EH (cell line): ENCODE results near the gene PDZD2.
"Not testable (repeated sequence)": the region's sequence is repeated elsewhere in the genome, so short reads cannot be mapped to it uniquely, and the experiment has no call there.

Experiments
- DNase-seq: peaks from one replicate; pipeline ENCODE4 v3.0.0-alpha.2; 2015; ENCODE audit warnings: low read depth

PDZD2 gene

DNA sequence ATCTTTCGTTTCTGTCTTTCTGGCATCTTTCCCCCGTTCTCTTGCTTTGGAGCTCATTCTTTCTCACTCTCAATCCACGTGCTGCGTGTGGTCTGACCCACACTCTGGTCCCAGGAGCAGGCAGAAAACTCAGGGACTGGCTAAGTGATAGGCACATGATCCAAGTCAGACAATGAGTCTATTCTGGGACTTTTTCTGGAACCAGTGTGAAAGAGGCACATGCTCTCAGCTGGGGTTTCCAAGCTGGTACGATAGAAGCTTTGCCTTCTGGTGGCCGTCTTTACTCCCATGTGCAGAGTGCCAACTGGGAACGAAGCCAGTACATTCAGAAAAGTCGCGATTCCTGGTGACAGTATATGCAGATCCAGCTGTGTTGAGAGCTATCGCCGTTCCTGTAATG lies 94.4 kb downstream of the PDZD2 start:
- DNase-seq, result no peak

DNA sequence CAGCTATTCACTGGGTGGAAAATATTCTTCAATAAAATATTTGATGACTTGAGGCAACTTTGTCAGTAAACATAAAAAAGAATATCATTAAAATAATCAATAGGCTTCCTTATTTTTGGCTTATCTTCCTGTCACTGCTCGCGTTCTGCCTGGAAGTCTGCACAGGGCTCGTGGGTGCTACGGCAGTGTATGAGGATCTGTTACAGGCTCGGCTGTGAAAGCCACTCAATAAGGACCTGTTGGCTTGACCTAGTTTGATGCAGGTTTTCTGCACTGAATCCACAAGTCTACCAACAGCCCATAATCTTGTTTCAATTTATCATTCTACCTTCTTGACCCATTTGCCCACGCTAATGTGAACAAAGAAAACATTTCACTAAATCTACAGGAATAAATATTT lies 97.2 kb downstream of the PDZD2 start:
- no peak for DNase-seq

DNA sequence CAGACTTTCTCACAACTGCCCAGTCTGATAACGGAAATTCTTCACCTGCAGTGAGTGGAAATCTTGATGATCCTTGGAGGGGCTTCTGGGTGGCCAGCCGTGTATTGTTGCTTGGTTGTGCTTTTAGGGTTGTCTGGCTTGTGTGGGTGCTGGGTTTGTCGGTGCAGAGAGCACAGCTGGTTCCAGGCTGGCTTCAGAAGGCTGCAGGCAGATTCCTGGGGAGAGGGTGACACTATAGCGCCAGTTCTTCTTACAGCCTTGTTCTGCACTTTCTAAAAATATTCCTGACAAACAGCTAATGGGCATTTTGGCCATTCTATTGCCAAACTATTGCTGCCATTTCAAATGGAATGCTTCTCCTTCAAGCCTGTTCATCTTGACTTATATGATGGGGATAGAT lies 99.3 kb downstream of the PDZD2 start:
- DNase-seq, result no peak

DNA sequence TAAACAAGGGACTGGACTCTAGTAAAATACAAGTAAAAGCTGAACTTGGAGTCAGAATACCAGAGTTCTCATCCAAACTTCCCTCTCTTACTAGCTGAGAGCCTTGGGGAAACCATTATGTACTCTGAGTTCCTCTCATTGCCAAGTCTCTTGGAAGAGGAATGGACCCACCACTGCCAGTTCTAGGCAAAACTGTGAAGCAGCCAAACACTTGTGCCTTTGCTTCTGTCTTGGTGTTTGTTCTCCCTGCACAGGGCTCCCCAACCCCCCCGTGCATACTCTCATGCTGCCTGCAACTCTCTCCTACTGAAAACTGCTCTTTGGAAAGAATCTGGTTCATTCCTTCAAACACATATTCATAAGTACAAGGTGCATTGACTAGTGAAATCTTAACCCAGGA lies 102.6 kb downstream of the PDZD2 start:
- DNase-seq, result no peak

DNA sequence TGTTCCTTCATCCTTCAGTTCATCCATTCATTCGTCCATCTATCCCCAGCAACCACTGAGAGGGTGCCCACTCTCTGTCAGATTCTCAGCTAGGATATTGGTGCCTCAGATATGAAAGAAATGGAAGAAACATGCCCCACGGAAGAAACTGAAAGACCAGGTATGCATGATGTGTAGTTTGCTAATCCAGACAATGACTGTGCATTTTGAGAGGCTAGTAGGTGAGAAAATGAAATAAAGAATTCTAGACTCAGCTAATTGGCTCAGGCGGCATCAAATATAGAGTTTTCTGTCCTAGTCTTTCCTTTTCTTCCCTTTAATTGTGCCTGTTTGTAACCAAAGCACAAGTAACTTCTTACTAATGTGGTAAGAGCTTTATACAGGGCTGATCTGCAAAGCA lies 104.7 kb downstream of the PDZD2 start:
- DNase-seq, result no peak

DNA sequence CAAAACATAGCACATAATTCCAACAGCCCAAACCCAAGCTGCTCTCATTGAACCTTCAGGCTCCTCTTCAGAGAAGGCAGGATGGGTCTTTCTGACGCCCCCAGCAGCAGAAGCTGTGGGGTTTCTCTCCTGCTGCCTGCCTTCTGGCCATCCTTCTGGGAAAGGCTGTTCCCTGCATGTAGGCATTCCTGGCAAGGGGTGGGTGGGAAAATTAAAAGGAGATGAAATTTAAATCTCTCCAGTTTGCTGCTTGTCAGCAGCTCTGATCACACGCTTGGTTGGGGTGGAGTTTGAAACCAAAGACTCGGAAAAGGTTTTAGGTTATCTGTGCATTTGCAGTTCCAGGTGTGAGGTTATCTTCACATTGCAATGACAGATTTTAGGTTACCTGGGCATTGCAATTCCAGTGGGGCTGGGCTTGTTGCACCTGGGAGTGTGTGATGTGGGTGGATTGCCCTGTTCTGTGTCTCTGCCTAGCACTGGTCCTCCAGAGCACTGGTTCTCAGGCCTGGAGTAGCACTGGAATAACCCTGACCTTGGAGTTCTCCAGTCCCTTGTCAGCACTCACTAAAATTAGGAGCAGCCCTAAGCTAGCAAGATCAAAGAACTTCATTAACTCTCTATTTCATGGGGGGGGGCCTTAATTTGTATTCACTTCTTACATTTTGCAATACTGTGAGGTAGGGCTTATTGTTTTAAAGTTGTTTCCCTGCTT lies 109.7 kb downstream of the PDZD2 start:
- no peak for DNase-seq

DNA sequence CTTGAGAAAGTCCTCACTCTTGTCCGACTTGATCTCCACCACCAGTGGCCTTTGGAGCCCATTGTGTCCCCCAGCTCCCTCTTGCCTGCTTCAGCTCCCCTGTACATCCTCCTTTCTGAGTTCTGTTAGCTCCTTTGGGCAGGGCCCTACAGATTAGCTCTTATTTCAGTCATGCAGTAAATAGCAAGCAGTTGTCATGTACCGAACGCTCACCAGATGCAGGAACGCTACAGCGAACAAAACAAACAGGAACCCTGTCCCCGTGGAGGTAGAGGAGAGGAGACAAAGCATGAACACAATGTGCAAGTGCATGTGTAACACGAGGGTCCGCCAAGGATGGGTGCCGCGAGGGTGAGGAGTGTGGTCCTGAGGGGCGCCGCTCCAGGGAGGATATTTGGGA lies 111.3 kb downstream of the PDZD2 start:
- DNase-seq, result no peak

DNA sequence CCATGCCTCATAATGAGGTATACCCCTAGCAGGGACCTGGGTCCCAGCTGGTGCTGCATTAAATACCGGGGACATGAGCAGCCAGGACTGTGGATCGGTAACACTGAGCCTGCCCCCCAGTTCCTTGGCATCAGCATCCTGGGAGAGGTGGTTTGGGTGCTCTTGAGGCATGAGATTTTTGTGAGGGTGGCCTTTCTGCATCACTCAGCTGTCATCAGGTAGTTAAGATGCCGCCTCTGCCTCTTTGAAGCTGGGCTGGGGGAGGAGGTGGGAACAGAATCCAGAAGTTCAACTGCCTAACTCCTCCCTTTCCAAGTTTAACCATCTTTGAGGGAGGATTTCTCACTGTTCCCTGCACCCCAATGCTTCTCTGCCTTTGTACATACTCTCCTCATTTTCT lies 112.7 kb downstream of the PDZD2 start:
- no peak for DNase-seq

DNA sequence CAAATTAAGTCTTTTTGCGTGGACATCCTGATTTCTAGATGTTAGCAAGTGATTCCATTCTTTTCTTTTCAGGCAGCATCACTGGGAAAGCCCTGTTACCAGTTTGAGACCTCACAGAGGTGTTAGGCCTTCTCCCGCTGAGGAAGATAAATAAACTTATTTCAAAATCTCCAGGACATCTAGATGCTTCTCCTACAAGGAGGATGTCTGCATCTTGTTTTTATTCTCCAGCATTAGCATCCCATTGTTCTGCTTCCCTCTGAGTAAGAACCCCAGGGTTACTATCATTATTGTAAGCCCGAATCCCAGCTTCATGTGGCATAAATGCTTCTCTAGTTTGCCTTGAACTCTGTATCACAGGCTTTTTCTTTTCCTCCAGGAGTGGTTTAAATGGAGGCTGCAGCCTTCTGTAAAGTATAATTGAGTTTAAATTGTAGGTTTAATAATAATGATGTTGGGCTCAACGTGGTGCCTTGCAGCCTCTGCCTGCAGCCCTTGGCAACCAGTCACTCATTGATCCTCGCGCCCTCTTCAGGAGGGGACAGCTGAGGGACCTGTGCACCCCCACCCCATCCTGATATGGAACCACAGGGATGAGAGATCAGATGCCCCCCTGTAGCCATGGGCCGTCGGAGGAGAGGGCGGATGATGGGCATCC lies 114.9 kb downstream of the PDZD2 start:
- DNase-seq, result no peak

- DNase-seq, result no peak
Observed at GRCh38 chr5:31754358-31754704, 115.4 kb downstream of the PDZD2 start.

- no peak for DNase-seq
Observed at GRCh38 chr5:31754741-31755675, 116.1 kb downstream of the PDZD2 start.

GRCh38 chr5:31755676-31756230 lies 116.8 kb downstream of the PDZD2 start:
- no peak for DNase-seq

- DNase-seq, result peak; percentile 9
Observed at GRCh38 chr5:31757806-31758205, 118.9 kb downstream of the PDZD2 start.

DNA sequence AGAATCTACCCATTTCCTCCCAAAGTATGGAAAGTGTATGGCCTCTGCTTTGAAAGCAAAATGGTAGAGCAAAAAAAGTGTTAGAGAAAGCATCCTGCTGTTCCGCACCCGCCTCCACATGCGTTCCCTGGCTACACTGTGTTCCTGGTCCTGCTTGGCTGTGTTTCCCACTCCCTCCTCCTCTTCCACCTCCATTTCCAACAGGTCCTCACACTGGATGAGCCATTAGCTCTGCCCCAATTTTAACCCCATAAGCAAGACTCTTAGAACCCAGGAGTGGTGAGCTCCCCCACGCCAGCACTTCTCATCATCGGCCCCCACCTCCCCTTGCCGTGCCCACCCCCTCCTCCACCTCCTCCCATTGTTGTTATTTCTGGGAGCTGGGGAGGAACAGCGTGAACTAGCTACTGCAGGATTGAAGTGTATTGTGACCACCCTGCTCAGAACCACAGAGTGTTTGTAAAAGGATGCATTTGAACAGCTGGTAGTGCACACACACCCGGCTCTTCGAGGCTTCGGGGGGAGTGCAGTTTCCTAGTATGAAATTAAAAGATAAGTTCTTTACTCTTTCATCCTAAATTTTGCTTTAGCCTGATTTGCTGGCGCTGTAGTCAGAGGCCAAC lies 120.0 kb downstream of the PDZD2 start:
- DNase-seq, result no peak

DNA sequence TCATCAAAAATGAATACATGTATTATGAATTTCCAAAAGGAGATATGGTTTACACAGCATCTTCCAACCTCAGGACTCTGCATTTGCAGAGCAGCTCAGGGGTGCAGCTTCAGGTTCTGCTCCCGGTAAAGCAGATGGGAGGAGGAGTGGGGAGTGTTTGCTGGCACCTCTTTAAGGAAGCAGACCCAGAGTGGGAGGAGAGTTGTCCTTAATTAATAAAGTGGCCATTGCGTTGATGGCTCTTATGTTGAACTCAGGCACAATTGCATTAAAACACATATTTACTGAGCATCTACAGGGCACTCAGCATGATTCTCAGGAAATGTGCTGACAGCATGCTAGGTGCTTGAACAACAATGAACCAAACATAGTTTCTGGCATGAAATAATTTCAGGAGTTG lies 121.0 kb downstream of the PDZD2 start:
- no peak for DNase-seq

GRCh38 chr5:31761877-31762276 lies 122.9 kb downstream of the PDZD2 start:
- no peak for DNase-seq

GRCh38 chr5:31763424-31763823 lies 124.5 kb downstream of the PDZD2 start:
- DNase-seq, result no peak

GRCh38 chr5:31764687-31765086 lies 125.8 kb downstream of the PDZD2 start:
- DNase-seq, result not testable (repeated sequence)

- no peak for DNase-seq
Observed at GRCh38 chr5:31767335-31768031, 128.6 kb downstream of the PDZD2 start.

DNA sequence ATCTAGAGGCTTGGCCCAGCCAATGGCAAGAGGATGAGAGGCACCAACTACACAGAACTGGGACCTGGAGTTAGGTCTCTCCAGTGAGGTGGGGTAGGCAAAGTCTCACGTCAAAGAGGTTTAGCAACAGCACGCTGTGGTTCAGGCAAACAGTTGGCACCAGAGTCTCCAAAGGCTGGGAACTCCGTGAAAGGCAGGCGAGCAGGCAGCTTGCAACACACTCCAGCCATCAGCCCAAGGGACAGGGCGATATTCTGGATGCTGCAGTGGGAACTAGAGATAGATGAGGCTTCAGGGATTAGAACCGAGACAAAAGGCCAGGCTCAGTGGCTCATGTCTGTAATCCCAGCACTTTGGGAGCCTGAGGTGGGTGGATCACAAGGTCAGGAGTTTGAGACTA lies 129.1 kb downstream of the PDZD2 start:
- no peak for DNase-seq

DNA sequence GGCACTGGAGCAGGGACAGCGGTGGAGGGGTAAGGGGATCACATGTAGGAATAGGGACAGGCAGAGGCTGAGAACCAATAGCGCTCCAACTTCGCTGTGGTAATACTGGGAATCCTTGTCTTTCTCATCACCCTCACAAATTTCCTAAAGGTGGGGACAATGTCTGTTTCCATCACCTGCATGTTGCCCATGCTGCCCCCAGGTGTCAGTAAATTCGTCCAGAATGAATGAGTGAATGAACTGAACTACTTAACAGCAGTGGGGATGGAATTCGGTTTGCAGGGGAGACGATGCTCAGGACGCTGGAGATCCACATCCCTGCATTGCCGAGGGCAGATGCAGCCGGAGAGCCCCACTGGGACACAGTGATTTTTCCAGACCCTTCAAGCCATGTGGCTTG lies 129.9 kb downstream of the PDZD2 start:
- no peak for DNase-seq

DNA sequence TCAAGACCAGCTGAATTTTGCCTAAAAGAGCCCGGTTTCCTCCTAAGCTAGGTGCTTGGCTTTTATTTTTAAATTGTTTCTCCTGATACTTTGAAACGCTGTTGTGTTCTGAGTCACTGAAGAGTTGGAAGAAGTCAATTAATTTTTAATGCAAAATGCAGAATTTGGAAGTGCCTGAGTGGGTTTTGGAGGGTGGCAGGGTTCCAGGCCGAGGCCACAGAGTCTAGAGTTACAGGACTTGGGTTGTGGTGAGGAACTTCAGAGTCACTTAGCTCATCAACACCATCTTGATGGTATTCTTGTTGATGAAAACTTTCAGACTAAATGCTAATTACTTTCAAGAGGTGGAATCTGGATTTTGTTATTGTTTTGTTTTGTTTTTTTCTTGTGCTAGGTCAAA lies 130.6 kb downstream of the PDZD2 start:
- no peak for DNase-seq
